Measurements from ENCODE around the gene MPP2. TPM values are rescaled to one million over a fixed set of nuclear protein-coding genes. Genes with fewer than 3 reads are reported as not detected.
"Not testable (repeated sequence)": the region's sequence is repeated elsewhere in the genome, so short reads cannot be mapped to it uniquely, and the experiment has no call there.

MPP2 gene
- total RNA-seq, 1 donor from 2014 or later: 7.0 TPM

- Mint-ChIP-seq H3K27me3 (ENCODE audit: low read depth) (no peaks in the 10 kb centered on the region), H3K27ac (ENCODE audit: unreplicated experiment) (peak overlapping the region; percentile 59), H3K4me3 (ENCODE audit: unreplicated experiment) (no peak overlapping the region), H3K9me3 (ENCODE audit: low read depth) (no peaks in the 10 kb centered on the region), H3K4me1 (ENCODE audit: low read depth) (peaks cover 28% of the 10 kb centered on the region), H3K36me3 (ENCODE audit: low read depth) (no peaks in the 10 kb centered on the region)
- no peak for TF ChIP-seq CTCF (IDR thresholded peaks at IDR 0.05)
- DNase-seq (ENCODE audit: low spot score): no peak
Measured at GRCh38 chr17:43845766-43846165, 61.6 kb downstream of the MPP2 start.

GRCh38 chr17:43844241-43844640 lies 63.1 kb downstream of the MPP2 start:
- Mint-ChIP-seq H3K36me3 (ENCODE audit: low read depth) (no peaks in the 10 kb centered on the region), H3K4me3 (ENCODE audit: unreplicated experiment) (no peak overlapping the region), H3K27me3 (ENCODE audit: low read depth) (no peaks in the 10 kb centered on the region), H3K9me3 (ENCODE audit: low read depth) (no peaks in the 10 kb centered on the region), H3K27ac (ENCODE audit: unreplicated experiment) (no peak overlapping the region), H3K4me1 (ENCODE audit: low read depth) (peaks cover 44% of the 10 kb centered on the region)
- DNase-seq (ENCODE audit: low spot score): no peak
- no peak for TF ChIP-seq CTCF (IDR thresholded peaks at IDR 0.05)

GRCh38 chr17:43842975-43843325 lies 64.4 kb downstream of the MPP2 start:
- H3K9me3 Mint-ChIP-seq (ENCODE audit: low read depth): no peaks in the 10 kb centered on the region
- H3K36me3 Mint-ChIP-seq (ENCODE audit: low read depth): no peaks in the 10 kb centered on the region
- TF ChIP-seq CTCF (IDR thresholded peaks at IDR 0.05): no peak
- no peaks in the 10 kb centered on the region for H3K27me3 Mint-ChIP-seq (ENCODE audit: low read depth)
- H3K27ac Mint-ChIP-seq (ENCODE audit: unreplicated experiment): no peak overlapping the region
- peaks cover 45% of the 10 kb centered on the region for H3K4me1 Mint-ChIP-seq (ENCODE audit: low read depth)
- H3K4me3 Mint-ChIP-seq (ENCODE audit: unreplicated experiment): no peak overlapping the region
- DNase-seq (ENCODE audit: low spot score): no peak

GRCh38 chr17:43842091-43842974 lies 65.0 kb downstream of the MPP2 start:
- peak overlapping the region; percentile 57 for H3K27ac Mint-ChIP-seq (ENCODE audit: unreplicated experiment)
- not testable (repeated sequence) for H3K4me3 Mint-ChIP-seq (ENCODE audit: unreplicated experiment); H3K27me3 Mint-ChIP-seq (ENCODE audit: low read depth); DNase-seq (ENCODE audit: low spot score); H3K36me3 Mint-ChIP-seq (ENCODE audit: low read depth); H3K9me3 Mint-ChIP-seq (ENCODE audit: low read depth)
- H3K4me1 Mint-ChIP-seq (ENCODE audit: low read depth): peaks cover 45% of the 10 kb centered on the region

- no peak for TF ChIP-seq CTCF (IDR thresholded peaks at IDR 0.05)
- H3K36me3 Mint-ChIP-seq (ENCODE audit: low read depth): no peaks in the 10 kb centered on the region
- H3K27ac Mint-ChIP-seq (ENCODE audit: unreplicated experiment): peak overlapping the region; percentile 81
- H3K9me3 Mint-ChIP-seq (ENCODE audit: low read depth): no peaks in the 10 kb centered on the region
- DNase-seq (ENCODE audit: low spot score): no peak
- H3K4me1 Mint-ChIP-seq (ENCODE audit: low read depth): peaks cover 44% of the 10 kb centered on the region
- H3K4me3 Mint-ChIP-seq (ENCODE audit: unreplicated experiment): peak overlapping the region; percentile 5
- no peaks in the 10 kb centered on the region for H3K27me3 Mint-ChIP-seq (ENCODE audit: low read depth)
Measured at GRCh38 chr17:43841282-43841681, 66.1 kb downstream of the MPP2 start.

- Mint-ChIP-seq H3K27me3 (ENCODE audit: low read depth) (no peaks in the 10 kb centered on the region), H3K4me1 (ENCODE audit: low read depth) (peaks cover 39% of the 10 kb centered on the region), H3K36me3 (ENCODE audit: low read depth) (no peaks in the 10 kb centered on the region), H3K4me3 (ENCODE audit: unreplicated experiment) (no peak overlapping the region), H3K9me3 (ENCODE audit: low read depth) (no peaks in the 10 kb centered on the region), H3K27ac (ENCODE audit: unreplicated experiment) (peak overlapping the region; percentile 81)
- DNase-seq (ENCODE audit: low spot score): no peak
- peak; percentile 64 for TF ChIP-seq CTCF (IDR thresholded peaks at IDR 0.05)
Measured at GRCh38 chr17:43840814-43841213, 66.5 kb downstream of the MPP2 start.

All from chondrocyte (in vitro differentiated cells).